ENCODE results near the gene PEA15. TPM values are rescaled to one million over a fixed set of nuclear protein-coding genes. Genes with fewer than 3 reads are reported as not detected.

The PEA15 gene, protein sequence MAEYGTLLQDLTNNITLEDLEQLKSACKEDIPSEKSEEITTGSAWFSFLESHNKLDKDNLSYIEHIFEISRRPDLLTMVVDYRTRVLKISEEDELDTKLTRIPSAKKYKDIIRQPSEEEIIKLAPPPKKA
- polyA plus RNA-seq (ENCODE audit: insufficient read length): 115 TPM

DNA sequence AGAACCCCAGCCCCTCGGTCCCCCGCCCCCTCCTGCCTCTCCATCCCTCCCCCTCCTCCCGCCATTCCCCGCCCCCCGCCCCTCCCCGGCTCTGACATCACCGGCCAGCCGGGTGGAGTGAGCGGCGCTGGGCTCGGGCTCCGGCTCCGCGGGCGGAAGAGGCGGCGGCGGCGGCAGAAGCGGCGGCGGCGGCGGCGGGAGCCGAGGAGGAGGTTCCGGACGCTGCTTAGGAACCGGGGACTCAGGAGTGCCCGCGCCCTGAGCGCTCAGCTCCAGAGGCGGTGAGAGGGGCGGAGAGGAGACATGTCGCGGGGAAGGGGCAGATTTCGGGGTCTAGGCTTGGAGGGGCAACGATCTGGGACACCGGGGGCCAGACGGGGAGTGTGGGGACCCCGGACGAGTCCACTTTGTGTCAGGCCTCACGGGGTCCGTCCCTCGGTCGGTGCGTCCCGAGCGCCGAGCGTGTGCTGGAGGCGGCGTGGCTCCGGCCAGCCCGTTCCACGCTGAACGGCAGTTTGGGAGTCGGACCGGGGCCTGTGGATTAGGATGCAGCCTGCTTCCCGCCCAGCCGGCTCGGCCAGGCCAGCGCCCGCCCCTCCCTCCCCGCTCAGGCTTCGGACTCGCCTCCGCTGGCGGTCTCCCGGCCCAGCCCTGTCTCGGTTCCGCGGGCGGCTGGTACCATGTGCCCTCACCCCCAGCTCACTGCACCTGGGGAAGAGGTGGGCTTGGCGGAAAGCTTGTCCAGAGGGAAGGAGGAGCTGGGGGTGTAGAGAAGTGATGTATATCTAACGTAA lies at the start of gene PEA15:
TSS of gene PEA15 (plus strand) at position 143 of the 794 bp plus-strand sequence. CDS start 6,161 bp downstream, outside the sequence.
- DNase-seq (ENCODE audit: low read depth): no peak

DNA sequence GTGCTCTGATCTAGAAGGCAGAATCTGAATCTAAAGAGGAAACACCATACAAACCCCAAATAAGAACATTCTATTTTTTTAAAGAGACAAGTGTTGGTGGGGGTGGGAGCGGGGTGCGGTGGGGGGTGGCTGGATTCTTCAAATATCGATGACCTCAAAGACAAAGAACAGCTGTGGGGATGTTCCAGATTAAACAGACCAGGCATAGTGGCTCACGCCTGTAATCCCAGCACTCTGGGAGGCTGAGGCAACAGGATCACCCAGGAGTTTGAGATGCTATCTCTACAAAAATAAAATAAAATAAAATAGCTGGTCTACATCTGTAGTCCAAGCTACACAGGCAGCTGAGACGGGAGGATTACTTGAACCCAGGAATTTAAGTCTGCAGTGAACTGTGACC lies 48.8 kb upstream of the PEA15 start:
- DNase-seq (ENCODE audit: low read depth): no peak

DNA sequence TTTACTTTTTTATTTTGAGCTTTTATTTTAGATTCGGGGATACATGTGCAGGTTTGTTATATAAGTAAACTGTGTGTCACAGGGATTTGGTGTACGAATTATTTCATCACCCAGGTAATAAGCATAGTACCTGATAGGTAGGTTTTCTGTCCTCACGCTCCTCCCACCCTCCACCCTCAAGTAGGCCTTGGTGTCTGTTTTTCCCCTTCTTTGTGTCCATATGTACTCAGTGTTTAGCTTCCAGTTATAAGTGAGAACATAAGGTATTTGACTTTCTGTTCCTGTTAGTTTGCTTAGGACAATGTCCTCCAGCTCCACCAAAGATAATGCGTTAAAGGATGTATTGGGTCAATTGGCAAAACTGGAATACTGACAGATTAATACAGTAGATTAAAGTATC lies 48.0 kb upstream of the PEA15 start:
- no peak for DNase-seq (ENCODE audit: low read depth)

DNA sequence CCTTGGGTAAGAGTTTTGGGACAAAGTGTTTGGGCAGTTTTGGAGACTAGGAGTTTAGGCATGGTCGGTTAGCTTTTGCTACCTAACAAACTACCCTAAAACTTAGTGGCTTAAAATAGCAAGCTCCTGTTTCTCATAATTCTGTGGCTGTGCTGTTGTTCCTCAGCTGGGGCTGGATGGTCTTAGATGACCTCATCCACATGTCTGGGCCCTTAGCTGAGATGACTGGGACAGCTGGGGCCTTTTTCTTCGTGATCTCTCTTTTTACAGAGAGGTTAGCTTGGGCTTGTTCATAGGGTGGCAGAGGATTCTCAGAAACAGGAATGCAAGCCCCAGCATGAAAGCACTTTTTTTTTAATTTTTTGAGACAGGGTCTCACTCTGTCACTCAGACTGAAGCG lies 47.2 kb upstream of the PEA15 start:
- DNase-seq (ENCODE audit: low read depth): no peak

DNA sequence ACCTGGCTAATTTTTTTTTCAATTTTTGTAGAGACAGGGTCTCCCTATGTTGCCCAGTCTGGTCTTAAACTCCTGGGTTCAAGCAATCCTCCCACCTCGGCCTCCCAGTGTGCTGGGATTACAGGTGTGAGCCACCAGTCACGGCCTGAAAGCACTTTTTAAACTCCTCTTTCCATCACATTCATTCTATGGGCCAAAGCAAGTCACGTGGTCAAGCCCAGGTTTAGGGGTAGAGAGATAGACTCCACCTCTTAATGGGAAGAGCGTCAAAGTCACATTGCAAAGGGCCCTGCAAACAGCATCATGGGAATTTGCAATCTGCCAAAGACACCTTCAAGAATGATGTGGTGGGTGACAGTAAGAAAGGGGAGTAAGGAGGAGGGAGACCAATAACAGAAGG lies 46.6 kb upstream of the PEA15 start:
- DNase-seq (ENCODE audit: low read depth): no peak

DNA sequence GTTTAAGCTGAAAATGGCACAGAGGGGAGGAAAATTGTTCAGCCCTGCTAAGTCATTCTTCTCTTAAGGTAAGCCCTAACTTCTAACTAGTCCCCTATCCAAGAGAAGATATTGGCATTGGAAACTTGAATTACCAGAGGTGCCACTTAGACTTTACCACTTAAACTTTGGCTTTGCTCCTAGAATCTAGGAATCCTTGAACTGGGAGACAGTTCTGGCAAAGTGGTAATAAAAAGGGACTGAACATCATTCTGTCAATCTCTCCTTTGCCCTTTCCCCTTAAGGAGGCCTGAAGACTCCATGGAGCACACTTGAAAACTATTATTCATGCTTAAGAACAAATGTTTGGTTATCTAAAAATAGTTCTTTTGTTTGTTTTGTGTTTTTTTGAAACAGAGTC lies 45.3 kb upstream of the PEA15 start:
- no peak for DNase-seq (ENCODE audit: low read depth)

DNA sequence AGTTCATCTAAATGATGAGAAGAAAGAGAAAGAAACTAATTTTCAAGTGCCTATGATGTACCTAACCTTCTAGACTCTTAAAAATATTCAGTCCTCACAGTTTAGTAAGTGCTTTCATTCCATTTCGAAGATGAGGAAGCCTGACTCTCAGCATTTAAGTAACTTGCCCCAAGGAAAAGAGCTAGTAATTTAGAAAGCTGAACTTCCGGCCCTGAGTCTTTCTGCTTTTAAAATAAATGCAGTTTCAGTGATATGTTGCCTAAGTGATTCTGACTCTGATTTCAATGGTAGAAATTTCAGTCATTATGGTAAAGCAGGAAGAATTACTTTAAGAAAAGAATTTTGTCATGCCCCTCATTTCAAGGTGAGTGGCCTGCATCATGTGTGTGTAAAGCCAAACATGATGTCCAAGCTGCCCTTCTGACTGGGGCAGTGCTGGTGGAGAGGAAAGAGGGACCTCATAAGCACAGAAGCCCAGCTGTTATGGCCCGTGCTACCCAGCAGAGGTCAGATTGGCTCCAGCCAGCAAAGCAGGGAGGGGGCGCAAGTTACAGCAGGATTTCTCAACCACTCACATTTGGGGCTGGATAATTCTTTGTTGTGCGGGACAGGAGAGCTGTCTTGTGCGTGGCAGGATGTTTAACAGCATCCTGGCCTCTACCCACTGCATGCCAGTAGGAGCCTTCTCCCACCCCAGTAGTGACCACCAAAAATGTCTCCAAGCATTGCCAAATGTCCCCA lies 43.0 kb upstream of the PEA15 start:
- DNase-seq (ENCODE audit: low read depth): no peak

DNA sequence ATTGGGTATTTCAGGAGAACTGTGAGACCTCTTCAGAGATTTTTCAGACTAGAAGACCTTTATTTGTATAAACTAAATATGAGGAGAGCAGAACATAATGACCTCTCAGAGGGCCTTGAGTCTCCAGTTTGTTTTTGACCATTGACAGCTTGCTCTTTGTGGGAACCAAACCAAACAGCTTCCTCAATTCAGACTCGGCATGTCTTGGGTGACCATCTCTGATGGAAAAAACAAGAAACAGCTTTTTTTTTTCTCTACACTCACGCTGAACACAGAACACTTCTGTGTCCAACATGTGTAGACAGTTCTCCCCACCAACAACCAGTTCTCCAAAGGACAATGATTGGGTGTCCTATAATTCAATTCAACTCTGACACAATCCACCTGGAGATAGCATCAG lies 42.3 kb upstream of the PEA15 start:
- no peak for DNase-seq (ENCODE audit: low read depth)

DNA sequence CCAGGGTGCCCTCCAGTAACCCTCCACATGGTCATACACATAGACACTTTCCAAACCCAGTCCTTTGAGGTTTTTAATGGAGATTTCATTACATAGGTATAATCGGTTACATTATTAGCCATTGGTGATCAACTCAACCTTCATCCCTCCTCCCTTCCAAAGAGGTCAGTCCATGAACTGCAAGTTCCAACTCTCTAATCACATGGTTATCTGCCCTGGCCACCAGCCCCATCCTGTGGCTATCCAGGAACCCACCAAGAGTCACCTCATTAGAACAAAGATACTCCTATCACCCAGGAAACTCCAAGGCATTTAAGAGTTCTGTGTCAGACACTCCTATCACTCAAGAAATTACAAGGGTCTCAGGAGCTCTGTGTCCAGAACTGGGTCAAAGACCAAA lies 41.6 kb upstream of the PEA15 start:
- no peak for DNase-seq (ENCODE audit: low read depth)

DNA sequence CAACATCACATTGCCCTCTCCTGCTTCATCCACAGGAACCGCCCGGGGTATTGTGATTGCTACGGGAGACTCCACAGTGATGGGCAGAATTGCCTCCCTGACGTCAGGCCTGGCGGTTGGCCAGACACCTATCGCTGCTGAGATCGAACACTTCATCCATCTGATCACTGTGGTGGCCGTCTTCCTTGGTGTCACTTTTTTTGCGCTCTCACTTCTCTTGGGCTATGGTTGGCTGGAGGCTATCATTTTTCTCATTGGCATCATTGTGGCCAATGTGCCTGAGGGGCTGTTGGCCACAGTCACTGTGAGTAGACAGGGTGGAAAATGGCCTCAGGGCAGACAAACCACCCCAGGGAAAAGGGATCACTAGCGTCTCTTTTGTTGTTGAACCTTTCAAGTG lies 41.1 kb upstream of the PEA15 start:
- DNase-seq (ENCODE audit: low read depth): no peak

DNA sequence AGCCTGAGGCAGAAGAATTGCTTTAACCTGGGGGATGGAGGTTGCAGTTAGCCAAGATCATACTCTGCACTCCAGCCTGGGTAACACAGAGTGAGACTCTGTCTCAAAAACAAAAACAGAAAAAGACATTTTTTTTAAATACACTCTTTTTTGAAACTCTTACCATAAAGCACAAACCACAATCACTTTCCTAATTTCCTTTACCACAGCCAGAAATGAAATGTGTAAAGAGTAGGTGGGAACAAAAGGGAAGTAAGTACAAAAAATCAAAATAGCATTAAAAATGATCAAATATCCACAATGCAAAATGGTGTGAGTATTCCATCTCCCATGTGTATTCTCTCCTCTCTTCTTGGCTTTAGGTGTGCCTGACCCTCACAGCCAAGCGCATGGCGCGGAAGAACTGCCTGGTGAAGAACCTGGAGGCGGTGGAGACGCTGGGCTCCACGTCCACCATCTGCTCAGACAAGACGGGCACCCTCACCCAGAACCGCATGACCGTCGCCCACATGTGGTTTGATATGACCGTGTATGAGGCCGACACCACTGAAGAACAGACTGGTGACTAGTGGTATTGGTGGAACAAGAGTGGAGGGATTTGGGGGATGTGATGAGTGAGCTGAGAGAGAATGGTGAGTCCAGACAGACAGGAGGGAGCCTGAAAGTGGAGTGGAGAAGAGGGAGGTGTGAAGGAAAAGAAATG lies 38.9 kb upstream of the PEA15 start:
- DNase-seq (ENCODE audit: low read depth): no peak

DNA sequence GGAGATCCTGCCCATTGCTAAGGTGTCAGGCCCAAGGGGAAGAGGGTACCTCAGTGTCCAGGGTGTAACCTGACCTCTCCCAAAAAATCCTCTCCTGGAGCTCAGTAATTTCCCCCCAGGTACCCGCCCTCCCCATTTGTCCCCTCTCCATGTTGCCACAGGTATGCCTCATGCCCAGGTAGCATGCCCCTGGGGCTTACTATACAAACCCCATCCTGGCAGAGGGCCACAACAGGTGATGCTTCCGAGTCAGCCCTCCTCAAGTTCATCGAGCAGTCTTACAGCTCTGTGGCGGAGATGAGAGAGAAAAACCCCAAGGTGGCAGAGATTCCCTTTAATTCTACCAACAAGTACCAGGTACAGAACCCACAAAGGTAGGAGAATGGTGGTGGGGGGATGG lies 38.1 kb upstream of the PEA15 start:
- no peak for DNase-seq (ENCODE audit: low read depth)

DNA sequence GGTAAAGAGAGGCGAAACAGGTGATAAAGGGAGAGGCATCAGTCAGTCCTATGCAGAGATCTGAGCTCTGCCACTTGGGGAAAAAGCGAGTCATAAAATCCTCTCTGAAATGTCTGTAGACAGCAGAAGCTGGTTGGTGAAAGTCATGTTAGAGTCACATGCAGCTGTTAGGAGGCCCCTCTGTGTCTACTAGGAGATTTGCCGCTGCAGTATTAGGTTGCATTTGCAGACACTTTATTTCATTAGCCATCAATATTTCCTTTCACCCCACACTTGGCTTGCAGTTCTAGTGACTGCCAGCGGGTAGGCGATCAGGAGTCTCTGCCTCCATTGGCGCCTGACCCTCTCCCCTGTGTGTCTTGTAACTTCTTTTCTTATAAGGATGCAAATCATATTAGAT lies 37.6 kb upstream of the PEA15 start:
- no peak for DNase-seq (ENCODE audit: low read depth)

DNA sequence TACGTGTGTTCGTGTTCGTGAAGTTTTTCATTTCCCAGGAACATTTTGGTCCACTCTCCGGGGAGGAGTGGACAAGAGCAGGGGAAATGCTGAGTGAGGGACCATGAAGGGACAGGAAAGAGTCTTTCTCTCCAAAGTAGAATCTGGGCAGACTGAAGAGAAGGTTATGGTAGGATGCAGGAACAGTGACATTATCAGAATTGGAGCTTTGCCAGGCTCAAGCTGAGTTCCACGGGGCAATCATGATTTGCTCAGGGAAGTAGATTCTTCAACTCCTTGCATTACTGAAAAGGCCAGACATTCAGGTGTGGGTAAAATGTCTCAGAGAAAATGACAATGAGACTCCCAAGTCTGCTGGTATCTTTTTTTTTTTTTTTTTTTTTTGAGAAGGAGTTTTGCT lies 37.2 kb upstream of the PEA15 start:
- DNase-seq (ENCODE audit: low read depth): no peak

DNA sequence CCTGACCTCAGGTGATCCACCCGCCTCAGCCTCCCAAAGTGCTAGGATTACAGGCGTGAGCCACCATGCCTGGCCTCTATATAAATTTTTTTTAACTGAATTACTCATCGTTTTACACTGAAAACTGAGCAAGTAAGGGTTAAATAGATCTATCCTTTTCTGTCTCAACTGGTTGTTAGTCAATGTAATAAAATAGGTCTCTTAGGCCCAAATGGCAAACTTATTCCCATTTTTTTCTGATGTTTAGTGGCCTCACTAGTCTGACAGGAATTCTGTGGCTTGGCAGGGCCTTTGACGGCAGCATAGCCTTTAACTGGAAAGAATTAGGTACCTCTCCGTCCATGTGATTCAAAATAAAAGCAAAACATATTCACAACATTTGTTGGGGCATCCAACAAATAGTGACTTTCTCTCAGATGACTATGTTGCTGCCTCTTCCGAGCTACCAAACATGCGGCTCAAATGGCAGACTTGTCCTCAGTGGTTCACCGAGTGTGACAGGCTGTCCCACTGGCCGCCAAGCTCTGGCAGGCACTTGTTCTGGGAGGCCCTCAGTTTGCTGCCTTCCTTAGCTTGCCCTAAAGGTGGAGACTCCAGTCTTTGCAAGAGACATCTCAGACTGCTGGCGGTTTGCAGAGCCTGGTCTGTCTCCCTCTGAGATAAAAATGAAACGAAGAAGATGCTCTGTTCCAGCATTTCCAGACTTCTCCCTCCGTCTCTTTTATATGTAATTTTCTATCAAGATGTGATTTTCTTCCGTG lies 36.4 kb upstream of the PEA15 start:
- DNase-seq (ENCODE audit: low read depth): no peak

DNA sequence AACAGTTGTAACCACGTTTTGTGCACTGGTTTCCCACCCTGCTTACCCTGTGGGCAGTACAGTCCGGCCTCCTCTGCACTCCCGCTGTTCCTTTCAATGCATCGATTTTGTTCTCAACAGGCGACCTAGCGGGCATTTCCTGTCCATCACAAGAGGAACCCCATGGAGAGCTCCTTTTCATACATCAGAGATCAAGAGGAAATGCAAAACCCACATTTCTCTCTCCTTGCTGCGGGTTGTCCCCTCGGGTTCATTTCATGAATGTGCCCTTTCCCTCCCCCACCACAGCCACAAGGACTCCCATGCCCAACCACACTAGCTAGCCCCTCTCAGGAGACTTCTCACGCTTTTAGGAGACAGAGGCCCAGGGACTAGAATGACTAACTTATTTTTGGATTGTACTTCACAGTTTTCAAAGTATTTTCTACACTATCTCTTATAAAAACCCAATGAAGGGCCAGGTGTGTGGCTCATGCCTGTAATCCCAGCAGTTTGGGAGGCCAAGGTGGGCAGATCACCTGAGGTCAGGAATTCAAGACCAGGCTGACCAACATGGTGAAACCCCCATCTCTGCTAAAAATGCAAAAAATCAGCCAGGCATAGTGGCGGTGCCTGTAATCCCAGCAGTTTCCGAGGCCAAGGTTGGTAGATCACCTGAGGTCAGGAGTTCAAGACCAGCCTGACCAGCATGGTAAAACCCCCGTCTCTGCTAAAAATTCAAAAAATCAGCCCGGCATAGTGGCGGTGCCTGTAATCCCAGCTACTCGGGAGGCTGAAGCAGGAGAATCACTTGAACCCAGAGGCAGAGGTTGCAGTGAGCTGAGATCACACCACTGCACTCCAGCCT lies 35.4 kb upstream of the PEA15 start:
- DNase-seq (ENCODE audit: low read depth): no peak

DNA sequence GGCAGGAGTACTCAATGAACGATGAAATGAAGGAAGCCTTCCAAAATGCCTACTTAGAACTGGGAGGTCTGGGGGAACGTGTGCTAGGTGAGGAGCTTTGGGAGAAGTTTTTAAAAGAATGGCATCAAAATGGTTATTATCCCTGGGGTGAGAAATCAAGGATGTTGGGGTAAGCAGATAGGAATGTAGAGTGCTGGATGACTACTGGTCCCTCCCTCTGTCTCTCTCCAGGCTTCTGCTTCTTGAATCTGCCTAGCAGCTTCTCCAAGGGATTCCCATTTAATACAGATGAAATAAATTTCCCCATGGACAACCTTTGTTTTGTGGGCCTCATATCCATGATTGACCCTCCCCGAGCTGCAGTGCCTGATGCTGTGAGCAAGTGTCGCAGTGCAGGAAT lies 33.8 kb upstream of the PEA15 start:
- DNase-seq (ENCODE audit: low read depth): no peak

DNA sequence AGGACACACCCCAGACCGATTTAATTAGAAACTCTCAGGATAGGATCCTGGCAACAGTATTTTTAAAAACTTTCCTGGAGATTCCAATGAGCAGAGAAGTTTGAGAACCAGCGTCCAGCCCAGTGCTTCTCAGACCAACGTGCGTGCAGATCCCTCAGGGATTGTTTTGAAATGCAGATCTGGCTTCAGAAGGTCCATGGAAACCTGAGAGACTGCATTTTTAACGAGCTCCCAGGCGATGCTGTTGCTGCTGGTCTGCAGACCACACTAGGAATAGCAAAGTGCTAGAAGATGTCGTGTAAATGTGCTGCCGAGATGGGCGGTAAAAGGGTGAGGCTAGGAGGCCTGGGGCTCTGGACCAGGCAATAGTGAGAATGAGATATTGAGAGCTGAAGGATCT lies 33.2 kb upstream of the PEA15 start:
- no peak for DNase-seq (ENCODE audit: low read depth)

DNA sequence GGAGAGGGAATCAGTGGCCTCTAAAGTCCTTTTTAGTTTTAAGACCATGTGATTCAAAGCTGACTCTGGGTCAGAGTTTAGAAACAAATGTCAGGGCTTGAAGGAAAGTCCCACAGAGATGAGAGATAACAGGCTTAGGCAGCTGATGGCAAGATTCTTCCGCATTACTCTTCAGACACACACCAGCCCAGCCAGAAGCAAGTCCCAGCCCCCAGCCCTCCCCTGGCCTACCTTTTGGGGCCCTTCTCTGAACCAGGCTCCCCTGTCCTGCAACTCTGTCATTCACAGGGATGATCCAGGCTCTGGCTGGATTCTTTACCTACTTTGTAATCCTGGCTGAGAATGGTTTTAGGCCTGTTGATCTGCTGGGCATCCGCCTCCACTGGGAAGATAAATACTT lies 28.0 kb upstream of the PEA15 start:
- DNase-seq (ENCODE audit: low read depth): no peak

DNA sequence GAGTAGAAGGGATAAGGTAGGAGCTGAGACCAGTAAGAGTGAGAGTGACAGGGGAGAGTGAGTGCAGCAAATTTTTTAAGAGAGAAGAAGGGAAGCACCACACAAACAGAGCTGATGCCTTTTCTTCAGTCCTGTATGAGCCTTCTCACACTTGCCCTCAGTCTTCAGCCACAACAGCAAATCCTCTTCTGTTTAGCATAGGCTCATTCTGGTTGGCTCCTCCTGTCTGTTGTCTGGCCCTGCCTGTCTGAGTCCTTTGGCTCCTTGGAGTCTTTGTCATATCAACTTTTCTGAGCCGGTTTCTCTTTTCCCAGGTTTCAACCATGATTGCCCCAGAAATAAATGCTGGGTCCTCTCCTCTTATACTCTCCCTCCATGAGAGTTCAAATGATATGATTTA lies 27.5 kb upstream of the PEA15 start:
- DNase-seq (ENCODE audit: low read depth): no peak

DNA sequence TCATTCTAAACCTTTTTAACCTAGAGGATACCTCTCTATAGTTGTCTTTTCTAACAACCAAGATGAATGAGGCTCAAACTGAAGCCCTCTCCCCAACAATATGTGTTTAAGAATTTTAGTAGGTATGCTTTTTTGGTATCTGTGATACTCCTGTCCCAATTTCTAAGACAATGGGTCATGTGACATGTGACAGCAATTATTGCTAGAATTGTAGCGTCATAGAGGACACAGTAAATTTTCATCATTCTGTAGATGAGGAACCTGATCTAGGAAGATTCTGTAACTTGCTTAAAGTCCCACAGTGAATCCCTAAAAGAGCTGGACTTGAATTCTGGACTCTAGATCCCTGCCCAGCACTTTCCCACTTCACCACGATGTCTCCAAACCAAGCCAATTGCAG lies 26.5 kb upstream of the PEA15 start:
- no peak for DNase-seq (ENCODE audit: low read depth)

All from forelimb muscle (tissue), 1 donor.